Measurements from ENCODE around the gene TBC1D22A. TPM values are rescaled to one million over a fixed set of nuclear protein-coding genes. Genes with fewer than 3 reads are reported as not detected.

The TBC1D22A gene
- total RNA-seq, 2 experiments from 2014 or later = 22.3 to 43.9 TPM

DNA sequence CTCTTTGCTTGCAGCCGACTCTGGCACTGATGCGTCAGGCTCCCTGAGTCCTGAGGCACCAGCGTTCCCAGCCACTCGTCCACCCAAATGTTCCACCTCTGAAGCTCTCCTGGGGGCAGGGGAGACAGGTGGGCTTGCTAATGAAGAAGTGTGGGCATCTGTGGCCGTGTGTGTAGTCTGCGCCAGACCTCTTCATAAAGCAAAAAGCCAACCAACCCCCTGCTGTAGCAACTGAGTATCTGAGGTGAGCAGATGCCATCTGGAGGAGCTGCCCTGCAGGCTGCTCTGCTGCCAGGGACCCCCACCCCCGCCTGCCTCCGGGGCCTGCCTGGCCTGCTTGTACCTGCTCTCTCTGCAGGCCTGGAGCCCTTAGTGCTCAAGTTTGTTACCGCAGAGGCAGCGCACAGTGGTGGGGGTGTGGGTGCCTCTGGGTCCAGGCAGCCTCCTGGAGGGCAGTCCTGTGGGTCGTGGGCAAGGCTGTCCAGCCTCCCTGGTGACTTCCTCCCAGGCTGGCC is 272.5 kb downstream of the TBC1D22A start:
- no peaks in the 10 kb centered on the region for H3K9me3 ChIP-seq (ENCODE audit: low read length)
- H3K9me2 ChIP-seq (ENCODE audit: insufficient read depth, low read length) = no peaks in the 10 kb centered on the region
- H3K79me2 ChIP-seq (ENCODE audit: insufficient read depth, low read depth, low read length) = no peaks in the 10 kb centered on the region
- CTCF ChIA-PET (ENCODE audit: unreplicated experiment) = no interaction called here
- H3K27ac ChIP-seq (ENCODE audit: low read depth, low read length, poor library complexity, severe bottlenecking) = no peak overlapping the region
- intact Hi-C loops (cut with micrococcal nuclease; ENCODE audit: unreplicated experiment) = no loop called here
- no peak overlapping the region for H2AFZ ChIP-seq (ENCODE audit: low read length)
- H4K20me1 ChIP-seq (ENCODE audit: insufficient read depth, low read length) = no peaks in the 10 kb centered on the region
- H3K36me3 ChIP-seq (ENCODE audit: insufficient read depth, low read length) = no peaks in the 10 kb centered on the region
- BruUV-seq (replicated peaks) = no TSS peak
- no peak overlapping the region for H3K4me2 ChIP-seq (ENCODE audit: low read length)
- POLR2A ChIA-PET = interaction anchor here (0.7 kb wide), 1 partner anchor 57 kb away, joined by 3 read pairs; no protein-coding TSS in a partner anchor
- H3K4me1 ChIP-seq (ENCODE audit: insufficient read depth, low read length, poor library complexity, severe bottlenecking) = no peaks in the 10 kb centered on the region
- H3K4me3 ChIP-seq (ENCODE audit: low read depth, low read length, poor library complexity, severe bottlenecking) = no peak overlapping the region
- no peak for DNase-seq (ENCODE audit: low spot score)
- TF ChIP-seq CTCF (conservative IDR thresholded peaks at IDR 0.05; ENCODE audit: low read length) (no peak), EZH2phosphoT487 (IDR thresholded peaks at IDR 0.05; ENCODE audit: borderline replicate concordance, low read depth, low read length) (no peak)

GRCh38 chr22:47035425-47035881 is 273.0 kb downstream of the TBC1D22A start:
- CTCF ChIA-PET (ENCODE audit: unreplicated experiment) = no interaction called here
- BruUV-seq (replicated peaks) = no TSS peak
- POLR2A ChIA-PET = no interaction called here
- Histone ChIP-seq H2AFZ (ENCODE audit: low read length) (no peak overlapping the region), H3K79me2 (ENCODE audit: insufficient read depth, low read depth, low read length) (no peaks in the 10 kb centered on the region), H3K4me2 (ENCODE audit: low read length) (no peak overlapping the region), H3K9me2 (ENCODE audit: insufficient read depth, low read length) (no peaks in the 10 kb centered on the region), H3K36me3 (ENCODE audit: insufficient read depth, low read length) (no peaks in the 10 kb centered on the region), H3K4me3 (ENCODE audit: low read depth, low read length, poor library complexity, severe bottlenecking) (no peak overlapping the region), H4K20me1 (ENCODE audit: insufficient read depth, low read length) (no peaks in the 10 kb centered on the region), H3K4me1 (ENCODE audit: insufficient read depth, low read length, poor library complexity, severe bottlenecking) (no peaks in the 10 kb centered on the region), H3K27ac (ENCODE audit: low read depth, low read length, poor library complexity, severe bottlenecking) (no peak overlapping the region), H3K9me3 (ENCODE audit: low read length) (no peaks in the 10 kb centered on the region)
- no peak for DNase-seq (ENCODE audit: low spot score)
- intact Hi-C loops (cut with micrococcal nuclease; ENCODE audit: unreplicated experiment) = no loop called here
- no peak for TF ChIP-seq EZH2phosphoT487 (IDR thresholded peaks at IDR 0.05; ENCODE audit: borderline replicate concordance, low read depth, low read length)
- no peak for TF ChIP-seq CTCF (conservative IDR thresholded peaks at IDR 0.05; ENCODE audit: low read length)

DNA sequence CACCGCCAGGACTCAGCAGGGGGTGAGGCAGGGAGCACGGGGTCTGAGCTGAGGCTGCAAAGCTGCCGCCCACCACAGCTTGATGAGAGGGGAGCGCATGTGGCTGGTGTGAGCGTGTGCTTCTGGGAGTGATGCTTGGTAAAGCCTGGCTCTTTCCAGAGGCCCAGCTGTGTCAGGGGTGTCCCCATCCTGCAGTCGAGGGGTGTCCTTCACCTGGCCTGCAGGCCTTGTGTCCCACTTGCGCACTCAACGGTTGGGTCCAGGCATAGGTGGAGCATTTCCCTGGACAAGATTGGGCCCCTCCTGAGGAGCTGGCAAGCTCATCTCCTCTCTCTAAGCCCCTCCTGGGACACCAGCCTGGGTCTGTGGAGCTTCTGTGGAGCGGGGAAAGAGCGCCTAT is 273.9 kb downstream of the TBC1D22A start:
- Histone ChIP-seq H3K27ac (ENCODE audit: low read depth, low read length, poor library complexity, severe bottlenecking) (no peak overlapping the region), H3K4me2 (ENCODE audit: low read length) (no peak overlapping the region), H3K9me2 (ENCODE audit: insufficient read depth, low read length) (no peaks in the 10 kb centered on the region), H3K36me3 (ENCODE audit: insufficient read depth, low read length) (no peaks in the 10 kb centered on the region), H3K9me3 (ENCODE audit: low read length) (no peaks in the 10 kb centered on the region), H2AFZ (ENCODE audit: low read length) (no peak overlapping the region), H4K20me1 (ENCODE audit: insufficient read depth, low read length) (no peaks in the 10 kb centered on the region), H3K4me3 (ENCODE audit: low read depth, low read length, poor library complexity, severe bottlenecking) (no peak overlapping the region), H3K4me1 (ENCODE audit: insufficient read depth, low read length, poor library complexity, severe bottlenecking) (no peaks in the 10 kb centered on the region), H3K79me2 (ENCODE audit: insufficient read depth, low read depth, low read length) (no peaks in the 10 kb centered on the region)
- TF ChIP-seq EZH2phosphoT487 (IDR thresholded peaks at IDR 0.05; ENCODE audit: borderline replicate concordance, low read depth, low read length) (no peak), CTCF (conservative IDR thresholded peaks at IDR 0.05; ENCODE audit: low read length) (no peak)
- ChIA-PET CTCF (ENCODE audit: unreplicated experiment) (no interaction called here), POLR2A (interaction anchor here (0.5 kb wide), 1 partner anchor 81 kb away, joined by 4 read pairs; no protein-coding TSS in a partner anchor)
- no TSS peak for BruUV-seq (replicated peaks)
- DNase-seq (ENCODE audit: low spot score) = no peak
- intact Hi-C loops (cut with micrococcal nuclease; ENCODE audit: unreplicated experiment) = no loop called here

All from OCI-LY7 (cell line).